Glomerular visceral epithelial cell (primary cell): ENCODE data around the gene PHTF2.

Experiments used
- DNase-seq: peaks from one replicate; pipeline ENCODE4 v3.0.0-alpha.2; 2016; ENCODE audit errors: extremely low spot score

Gene PHTF2

GRCh38 chr7:77877791-77878190 lies 79.2 kb downstream of the PHTF2 start:
- no peak for DNase-seq

DNA sequence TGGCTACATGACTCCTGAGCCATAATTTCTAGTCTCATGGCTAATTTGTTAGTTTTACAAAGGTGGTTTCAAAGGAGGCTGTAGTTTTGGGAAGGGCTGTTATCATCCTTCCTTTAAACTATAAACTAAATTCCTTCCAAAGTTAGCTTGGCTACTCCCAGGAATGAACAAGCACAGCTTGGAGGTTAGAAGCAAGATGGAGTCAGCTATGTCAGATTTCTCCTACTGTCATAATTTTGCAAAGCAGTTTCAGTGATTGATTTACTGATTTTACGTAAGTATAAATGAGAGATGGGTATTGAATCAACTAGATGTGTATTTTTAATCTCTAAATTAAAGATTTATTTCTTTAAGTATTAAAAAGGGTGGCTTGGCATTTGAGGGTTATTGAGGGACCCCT lies 79.9 kb downstream of the PHTF2 start:
- DNase-seq = no peak

DNA sequence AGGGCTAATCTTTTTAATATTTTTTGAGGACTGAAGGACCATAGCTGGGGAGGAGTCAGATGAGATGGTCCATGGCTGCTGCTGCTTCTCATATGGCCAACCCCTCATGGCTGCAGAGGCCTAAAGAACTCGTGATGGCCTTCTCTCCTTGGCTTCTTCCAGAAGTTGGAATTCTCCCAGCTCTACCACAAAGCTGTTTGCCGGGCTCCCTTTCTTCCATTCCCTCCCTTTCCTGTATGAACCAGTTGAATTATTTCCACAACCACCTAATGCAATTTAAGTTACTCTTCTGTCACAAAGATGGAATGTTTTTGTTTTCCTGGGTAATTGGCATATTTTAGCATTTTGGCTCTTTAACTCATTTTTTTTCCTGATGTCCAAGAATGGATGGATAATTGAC lies 80.7 kb downstream of the PHTF2 start:
- DNase-seq = no peak

DNA sequence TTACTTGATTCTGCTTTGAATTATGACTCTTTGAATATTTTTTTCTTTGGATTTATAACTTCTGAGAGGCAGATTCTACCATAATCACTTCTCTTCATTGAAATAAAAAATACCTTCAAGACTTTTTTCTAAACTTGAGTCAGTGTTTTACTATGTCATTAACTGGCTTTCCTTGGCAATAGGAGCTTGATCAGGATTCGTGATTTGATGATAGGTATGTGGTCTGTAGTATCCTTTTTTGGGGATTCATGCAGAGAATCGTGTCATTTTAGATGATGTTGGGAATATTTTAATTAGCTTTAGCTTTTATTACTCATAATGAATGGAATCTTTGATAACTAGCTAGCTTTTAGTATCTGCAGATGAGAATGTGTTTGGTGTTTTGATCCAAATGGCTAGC lies 83.3 kb downstream of the PHTF2 start:
- DNase-seq = no peak

DNA sequence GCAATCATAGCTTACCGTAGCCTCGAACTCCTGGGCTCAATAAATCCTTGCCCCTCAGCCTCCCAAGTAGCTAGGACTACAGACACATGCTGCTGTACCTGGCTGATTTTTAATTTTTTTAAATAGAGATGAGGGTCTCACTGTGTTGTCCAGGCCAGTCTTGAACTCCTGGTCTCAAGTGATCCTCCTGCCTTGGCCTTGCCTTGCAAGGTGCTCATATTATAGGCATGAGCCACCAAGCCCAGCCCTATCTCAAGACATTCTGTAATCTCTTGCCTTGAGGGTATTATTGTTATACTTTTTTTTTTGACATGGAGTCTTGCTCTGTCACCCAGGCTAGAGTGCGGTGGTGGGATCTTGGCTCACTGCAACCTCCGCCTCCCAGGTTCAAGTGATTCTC lies 86.6 kb downstream of the PHTF2 start:
- no peak for DNase-seq

GRCh38 chr7:77887567-77887966 lies 89.0 kb downstream of the PHTF2 start:
- peak; percentile 49 for DNase-seq

DNA sequence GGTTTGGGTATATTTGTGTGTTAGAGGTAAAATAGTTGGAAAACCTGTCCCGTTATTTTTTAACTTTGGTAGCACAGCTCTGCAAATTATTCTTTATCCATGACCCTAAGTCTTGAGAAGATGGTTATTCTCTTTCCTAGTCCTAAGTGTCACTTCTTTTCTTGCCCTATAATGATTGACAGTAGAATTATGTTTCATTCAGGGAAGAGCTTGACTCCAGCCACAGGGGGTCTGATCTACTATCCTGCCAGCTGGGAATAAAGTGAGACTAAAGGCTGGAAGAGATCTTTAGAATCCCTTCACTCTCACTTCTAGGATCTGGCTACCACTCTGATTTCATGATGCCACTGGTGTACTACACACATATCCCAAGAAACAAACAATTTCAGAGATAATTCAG lies 90.4 kb downstream of the PHTF2 start:
- no peak for DNase-seq

GRCh38 chr7:77893813-77894212 lies 95.2 kb downstream of the PHTF2 start:
- no peak for DNase-seq

DNA sequence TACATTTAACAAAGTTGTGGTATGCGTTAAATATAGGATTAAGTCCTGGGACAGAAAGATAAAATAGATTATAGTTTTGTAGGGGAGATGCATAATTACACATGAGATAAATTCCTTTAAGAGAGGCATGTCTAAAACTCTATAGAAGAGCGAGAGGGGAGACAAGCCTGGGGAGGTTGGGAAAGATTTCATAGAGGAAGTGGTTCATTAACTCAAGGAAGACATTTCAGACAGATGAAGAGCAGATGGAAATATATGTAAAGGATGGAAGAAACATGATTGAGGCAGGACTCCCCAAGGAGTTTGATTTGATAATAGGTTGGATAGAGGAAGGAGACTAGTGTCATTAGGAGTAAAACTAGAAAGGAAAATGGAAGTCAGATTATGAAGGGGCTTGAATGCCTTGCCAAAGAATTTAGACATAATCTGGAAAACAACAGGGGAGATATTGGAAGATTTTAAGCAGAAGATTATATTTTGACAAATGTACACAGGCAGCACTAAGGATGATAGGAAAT lies 96.1 kb downstream of the PHTF2 start:
- peak; percentile 2 for DNase-seq

DNA sequence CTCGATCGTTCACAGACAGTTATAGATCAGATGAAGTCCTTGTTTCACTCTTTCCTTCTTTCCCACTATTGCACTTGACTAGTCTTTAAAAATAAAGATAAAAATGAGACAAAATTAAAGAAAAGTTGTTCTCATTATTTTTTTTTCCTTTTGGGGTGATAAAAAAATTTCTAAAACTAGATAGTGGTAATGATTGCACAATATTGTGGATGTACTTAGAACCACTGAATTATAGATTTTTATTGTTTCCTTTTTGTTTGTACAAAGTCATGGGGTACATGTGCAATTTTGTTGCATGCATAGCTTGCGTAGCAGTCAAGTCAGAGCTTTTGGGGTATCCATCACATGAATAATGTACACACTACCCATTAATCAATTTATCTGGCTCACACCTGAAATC lies 97.3 kb downstream of the PHTF2 start:
- DNase-seq = no peak

- DNase-seq = no peak
These were observed 98.5 kb downstream of the PHTF2 start for GRCh38 chr7:77897004-77897547.

DNA sequence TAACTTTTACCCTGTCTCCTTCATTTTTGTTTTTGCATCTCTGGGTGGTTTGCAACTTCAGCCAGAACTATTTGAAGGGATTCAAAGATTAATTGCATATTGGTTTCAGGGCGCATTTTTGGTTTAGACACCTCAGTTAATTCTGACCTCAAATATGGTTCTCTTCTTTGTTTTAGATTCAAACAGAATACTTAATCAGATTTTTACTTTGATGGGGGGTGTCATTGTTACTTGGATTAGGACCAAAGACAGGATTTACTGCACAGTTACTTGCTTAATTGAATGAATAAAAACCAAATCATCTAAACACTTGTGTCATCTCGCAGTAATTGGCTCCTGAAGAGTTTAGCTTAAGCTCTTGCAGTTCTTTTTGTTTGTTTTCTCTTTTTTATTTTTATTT lies 100.9 kb downstream of the PHTF2 start:
- DNase-seq = no peak

DNA sequence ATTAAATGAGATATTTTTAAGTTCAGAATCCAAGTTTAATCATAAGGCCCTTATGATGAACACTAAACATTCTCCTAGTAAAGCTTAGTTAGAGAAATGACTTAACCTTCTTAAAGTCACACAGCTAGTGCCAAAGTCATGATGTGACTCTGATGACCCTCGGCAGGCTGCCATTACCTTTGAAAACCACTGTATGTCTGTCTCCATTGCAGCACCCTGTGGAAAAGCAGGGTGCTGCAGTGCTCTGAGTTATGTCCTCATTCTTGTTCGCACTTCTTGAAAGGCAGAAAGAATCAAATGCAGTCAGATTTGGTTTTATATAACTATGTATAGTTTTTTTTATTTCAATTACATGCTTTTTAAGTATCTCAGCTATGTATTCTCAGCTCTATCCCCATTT lies 105.0 kb downstream of the PHTF2 start:
- DNase-seq = peak; percentile 9

DNA sequence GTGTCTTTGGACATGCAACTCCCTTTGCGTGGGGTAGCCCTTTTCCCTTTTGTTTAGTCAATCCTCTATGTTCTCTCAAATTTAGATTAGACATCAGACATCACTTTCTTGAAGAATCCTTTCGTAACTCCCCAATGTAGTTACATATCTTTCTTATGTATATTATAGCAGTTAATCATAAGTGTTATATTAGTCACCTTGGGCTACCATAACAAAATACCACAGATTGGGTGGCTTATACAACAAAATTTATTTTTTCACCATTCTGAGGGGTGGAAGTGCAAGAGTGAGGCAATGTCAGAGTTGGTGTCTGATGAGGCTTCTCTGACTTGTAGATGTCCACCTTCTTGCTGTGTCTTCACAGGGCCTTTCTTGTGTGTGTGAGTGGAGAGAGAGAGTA lies 105.7 kb downstream of the PHTF2 start:
- DNase-seq = no peak

GRCh38 chr7:77907281-77907680 lies 108.7 kb downstream of the PHTF2 start:
- no peak for DNase-seq

DNA sequence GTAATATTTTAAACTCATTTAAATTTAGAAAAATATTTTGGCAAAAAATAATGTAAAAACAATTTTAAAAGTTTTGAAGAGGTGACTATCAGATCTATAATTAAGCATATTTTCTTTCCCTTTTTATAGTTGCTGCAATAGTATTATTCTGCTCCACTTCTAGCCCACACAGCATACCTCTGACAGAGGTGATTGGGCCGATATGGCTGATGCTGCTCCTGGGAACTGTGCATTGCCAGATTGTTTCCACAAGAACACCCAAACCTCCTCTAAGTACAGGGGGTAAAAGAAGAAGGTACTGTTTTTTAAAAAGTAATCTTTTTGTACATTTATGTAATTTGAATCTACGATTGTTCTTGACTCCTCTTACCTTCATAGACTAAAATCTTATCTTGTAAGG lies 110.1 kb downstream of the PHTF2 start:
- no peak for DNase-seq

DNA sequence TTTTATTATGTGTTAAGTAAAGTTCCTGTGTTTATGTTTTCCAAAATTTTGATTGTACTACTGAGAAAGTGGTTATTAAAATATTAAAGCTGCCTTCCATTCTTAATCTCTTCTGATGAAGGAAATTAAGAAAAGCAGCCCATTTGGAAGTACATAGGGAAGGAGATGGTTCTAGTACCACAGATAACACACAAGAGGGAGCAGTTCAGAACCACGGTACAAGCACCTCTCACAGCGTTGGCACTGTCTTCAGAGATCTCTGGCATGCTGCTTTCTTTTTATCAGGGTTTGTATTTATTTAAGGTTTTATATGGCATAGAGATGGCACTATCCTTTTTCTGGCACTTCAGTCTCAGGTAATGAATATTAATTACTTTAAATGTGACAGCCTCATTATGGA lies 111.6 kb downstream of the PHTF2 start:
- no peak for DNase-seq

DNA sequence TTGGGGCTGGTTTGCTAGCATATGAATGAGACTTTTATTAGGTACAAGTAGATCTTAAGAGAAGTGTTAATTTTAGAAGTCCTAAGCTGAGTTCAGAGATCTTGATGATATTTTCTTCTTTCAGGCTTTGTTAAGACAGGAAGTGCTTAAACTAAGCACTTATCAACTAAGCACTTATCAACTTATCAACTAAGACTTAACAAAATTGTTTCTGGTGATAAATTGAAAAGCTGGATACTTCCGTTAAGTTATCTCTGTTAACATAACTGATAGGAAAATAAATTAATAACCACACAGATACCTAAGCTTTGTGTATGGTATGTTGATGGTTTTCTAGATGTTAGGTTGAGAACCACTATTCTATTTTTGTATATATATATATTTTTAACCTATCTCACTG lies 113.7 kb downstream of the PHTF2 start:
- DNase-seq = no peak

GRCh38 chr7:77913977-77914607 lies 115.5 kb downstream of the PHTF2 start:
- DNase-seq = no peak

DNA sequence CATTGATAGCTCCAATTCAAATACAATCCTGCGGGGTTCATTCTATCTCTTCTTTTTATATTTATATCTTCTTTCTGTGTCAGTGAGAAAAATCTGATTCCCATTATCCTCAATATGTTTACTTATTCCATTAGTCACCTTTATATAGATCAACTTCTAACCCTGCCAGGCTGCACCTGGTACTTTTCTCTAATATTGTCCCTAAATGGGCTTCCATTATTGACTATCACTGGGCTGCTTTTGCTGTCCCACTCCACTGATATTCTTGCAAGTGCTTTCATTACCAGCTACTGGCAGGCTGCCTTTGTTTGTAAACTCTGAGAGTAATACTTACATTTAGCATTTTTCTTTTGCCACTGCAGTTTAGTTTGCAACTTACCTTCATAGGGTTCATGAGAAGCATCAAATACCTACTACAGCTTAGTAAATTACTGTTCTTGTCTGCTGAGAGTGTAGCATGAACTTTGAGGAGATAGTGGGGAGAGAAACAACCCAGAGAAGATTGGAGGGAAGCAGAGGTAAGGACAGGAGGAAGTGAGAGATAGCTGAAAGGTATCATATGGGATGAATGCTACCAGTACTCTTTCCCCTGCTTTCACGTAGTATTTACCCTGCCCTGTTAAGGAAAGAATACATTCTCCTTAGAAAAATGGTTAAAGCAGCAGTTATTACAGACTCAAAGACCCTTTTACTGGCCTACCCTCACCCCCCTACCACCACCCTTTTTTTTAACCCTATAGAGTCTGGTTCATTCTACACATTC lies 119.1 kb downstream of the PHTF2 start:
- DNase-seq = no peak

DNA sequence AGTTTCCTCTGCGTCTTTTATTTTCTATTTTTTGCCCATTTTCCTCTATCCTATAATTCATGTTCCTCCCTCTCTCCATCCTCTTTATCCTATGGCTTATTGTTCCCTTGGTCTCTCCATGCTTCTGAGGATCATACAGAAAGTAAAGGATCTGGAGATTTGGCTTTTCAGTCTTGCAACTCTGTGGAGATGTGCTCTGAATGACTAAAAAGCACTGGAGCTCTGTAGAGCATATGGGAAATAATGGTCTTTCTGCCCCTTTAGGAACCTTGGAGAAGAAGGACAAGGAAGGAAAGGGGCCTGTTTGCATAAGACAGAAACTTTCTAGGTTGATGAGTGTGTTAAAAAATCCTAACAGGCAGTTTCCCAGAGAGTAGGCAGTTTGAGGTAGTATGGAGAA lies 120.1 kb downstream of the PHTF2 start:
- no peak for DNase-seq

DNA sequence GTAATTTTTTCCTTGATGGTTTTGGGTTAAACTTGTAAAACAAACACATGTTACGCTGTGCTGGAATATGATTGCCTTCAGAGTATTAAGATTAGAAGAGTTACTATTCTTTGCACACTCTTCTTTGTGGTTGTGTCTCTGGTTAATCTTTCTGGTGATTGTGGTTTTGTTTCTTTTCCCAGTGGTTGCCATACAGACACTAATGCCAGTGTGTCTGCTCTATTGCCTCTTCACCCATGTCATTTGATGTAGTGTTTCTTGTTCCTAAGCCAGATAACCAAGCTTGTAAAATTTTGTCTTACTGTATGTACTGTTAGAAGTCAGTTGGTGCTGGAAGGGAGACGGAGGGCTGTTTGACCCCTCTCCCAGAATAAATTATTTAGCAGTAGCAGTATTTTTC lies 124.8 kb downstream of the PHTF2 start:
- DNase-seq = peak; percentile 48

- DNase-seq = no peak
These were observed 131.9 kb downstream of the PHTF2 start for GRCh38 chr7:77930496-77930895.
